NCI-H510A (cell line): Measurements from ENCODE around the gene GTF3C1.

Experiments used
- DNase-seq: peaks from one replicate; lab custom pipeline; 2025; lab: John Stamatoyannopoulos, UW

Gene GTF3C1

GRCh38 chr16:27425961-27426360 is 123.8 kb downstream of the GTF3C1 start:
- DNase-seq, result no peak

- DNase-seq, result no peak
These were observed 124.8 kb downstream of the GTF3C1 start for GRCh38 chr16:27424772-27425498.

DNA sequence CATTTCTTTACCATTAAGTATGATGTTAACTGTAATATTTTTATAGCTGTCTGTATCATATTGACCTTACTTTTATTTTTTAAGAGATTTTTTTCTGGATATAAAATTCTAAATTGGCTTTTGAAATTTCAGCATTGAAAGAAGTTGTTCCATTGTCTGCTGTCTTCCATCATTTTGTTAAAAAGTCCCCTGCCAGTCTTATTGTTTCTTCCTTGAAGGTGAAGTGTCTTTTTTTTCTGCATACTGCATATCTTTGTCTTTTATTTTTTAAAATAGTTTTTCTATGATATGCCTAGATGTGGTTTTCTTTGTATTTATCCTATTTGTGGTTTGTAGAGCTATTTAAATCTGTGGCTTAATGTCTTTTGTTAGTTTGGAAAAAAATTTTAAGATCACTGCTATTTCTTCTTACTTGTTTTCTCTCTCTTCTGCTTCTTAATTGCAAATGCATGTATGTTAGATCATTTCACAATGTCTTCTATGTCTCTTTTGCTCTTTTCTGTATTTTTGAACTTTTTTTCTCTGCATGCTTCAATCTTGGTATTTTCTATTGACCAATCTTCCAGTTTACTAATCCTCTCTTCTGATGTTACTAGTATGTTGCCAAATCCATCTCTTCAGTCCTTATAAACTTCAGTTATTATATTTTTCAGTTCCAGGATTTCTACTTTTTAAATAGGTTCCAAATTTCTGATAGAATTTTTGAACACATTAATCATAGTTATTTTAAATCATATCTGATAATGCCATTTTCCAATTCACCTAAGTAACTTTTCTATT is 127.6 kb downstream of the GTF3C1 start:
- no peak for DNase-seq

DNA sequence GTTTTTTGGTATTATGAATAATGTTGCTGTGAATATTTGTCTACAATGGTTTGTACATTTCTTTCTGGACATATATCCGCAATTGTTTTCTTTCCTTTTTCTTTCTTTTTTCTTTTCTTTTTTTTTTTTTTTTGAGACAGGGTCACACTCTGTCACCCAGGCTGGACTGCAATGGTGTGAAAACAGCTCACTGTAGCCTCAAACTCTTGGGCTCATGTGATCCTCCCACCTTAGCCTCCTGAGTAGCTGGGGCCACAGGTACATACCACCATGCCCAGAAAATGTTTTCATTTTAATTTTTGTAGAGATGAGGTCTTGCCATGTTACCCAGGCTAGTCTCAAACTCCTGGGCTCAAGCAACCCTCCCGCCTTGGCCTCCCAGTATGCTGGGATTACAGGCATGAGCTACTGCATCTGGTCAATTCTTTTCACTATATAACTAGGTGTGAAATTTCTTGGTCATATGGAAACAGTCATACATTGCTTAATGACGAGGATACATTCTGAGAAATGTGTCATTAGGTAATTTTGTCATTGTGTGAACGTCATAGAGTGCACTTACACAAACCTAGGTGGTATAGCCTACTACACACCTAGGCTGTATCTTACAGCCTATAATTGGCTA is 132.6 kb downstream of the GTF3C1 start:
- no peak for DNase-seq

- no peak for DNase-seq
These were observed 134.8 kb downstream of the GTF3C1 start for GRCh38 chr16:27414788-27415431.

GRCh38 chr16:27413956-27414355 is 135.8 kb downstream of the GTF3C1 start:
- no peak for DNase-seq

GRCh38 chr16:27410761-27411160 is 139.0 kb downstream of the GTF3C1 start:
- DNase-seq, result no peak
